H4 (cell line): ENCODE data around the gene CAPNS2. TPM values are rescaled to one million over a fixed set of nuclear protein-coding genes. Genes with fewer than 3 reads are reported as not detected.
A peak's percentile ranks its signal among the peaks of the same experiment; 100 is the strongest.

Source experiments
- DNase-seq: peaks from one replicate; pipeline ENCODE4 v3.0.0-alpha.2; 2015; ENCODE audit warnings: low spot score
- total RNA-seq: library from RNA; depleted of rRNA; stranded (reverse); fragments of >200 nt; shearing (Covaris generic); gene quantifications from 2 replicates; pipeline ENCODE4 v1.2.3, GENCODE V29; 2014; rRNA removed

The CAPNS2 gene
- total RNA-seq = not detected in 2 replicates

DNA sequence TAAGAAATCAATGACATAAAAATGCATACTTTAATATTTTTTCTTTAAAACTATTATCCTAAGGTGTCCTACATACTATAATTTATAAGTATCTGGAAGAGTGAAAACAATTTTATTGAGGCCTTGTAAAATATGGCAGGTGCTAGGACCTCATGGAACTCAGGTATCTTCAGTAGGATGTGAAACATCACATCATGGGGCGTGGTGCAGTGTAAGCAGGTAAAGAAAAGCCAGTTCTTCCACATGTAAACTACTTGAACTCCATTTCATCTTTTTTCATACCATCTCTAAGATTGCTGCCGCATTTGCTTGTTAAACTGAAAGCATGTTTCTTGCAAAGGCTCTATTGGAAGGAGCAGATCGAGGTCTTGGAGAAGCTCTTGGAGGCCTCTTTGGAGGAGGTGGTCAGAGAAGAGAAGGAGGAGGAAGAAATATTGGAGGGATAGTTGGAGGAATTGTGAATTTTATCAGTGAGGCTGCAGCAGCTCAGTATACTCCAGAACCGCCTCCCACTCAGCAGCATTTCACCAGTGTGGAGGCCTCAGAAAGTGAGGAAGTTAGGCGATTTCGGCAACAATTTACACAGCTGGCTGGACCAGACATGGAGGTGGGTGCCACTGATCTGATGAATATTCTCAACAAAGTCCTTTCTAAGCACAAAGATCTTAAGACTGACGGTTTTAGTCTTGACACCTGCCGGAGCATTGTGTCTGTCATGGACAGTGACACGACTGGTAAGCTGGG, at the start of gene CAPNS2:
Gene CAPNS2 (plus strand): TSS at position 253 of the 744 bp plus-strand sequence. CDS start 73 bp downstream, at position 326.
- no peak for DNase-seq

DNA sequence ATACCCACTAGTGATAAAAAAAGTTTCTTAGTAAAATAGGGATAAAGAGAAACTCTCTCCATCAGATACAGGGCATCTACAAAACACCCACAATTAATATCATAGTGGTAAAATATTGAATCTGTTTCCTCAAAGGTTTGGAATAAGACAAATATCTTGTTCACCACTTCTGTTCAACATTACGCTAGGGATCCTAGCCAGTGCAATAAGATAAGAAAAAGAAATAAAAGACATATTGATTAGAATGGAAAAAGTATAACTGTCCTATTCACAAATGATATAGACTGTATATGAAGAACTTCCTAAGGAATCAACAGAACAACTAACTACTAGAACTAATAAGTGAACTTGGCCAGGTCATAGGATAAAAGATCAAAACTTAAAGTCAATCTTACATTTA, 44.7 kb upstream of the CAPNS2 start:
- no peak for DNase-seq

DNA sequence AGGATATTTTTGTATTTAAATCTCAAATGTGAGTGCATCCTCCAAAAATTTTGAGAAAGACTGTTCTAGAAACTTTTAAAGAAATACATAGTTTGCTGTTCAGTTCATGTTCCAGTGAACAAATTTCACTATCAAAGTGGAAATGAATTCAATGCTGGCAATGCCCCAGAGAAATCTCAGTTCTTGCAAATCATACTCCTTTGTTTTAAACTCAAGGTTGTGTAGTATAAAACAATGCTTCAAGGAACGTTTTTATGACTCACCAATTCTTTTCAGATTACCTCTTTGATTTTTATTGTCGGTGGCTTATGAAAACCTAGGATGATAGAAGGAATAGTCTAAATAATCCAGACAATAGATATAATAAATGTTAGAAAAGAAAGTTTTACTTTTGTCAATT, 40.0 kb upstream of the CAPNS2 start:
- DNase-seq = no peak

GRCh38 chr16:55527885-55528284, 38.6 kb upstream of the CAPNS2 start:
- no peak for DNase-seq

DNA sequence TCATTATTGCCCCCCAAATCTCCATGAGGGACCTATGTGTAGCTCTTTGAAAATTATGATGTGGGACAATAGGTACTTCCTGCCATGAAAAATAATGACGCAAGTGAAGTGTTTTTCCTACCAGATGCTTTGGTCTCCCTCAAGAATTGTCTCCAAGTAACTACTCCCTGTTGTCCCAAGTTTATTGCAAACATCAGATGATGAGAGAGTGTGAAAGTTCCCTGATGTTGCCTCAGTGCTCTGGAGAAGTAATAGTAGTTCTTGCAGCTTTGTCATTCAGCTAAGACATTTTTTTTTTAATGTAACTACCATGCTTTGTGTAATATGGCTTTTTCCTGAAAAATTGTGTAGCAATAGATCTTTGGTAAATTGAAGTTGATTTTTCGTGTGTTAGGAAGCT, 37.5 kb upstream of the CAPNS2 start:
- DNase-seq = no peak

DNA sequence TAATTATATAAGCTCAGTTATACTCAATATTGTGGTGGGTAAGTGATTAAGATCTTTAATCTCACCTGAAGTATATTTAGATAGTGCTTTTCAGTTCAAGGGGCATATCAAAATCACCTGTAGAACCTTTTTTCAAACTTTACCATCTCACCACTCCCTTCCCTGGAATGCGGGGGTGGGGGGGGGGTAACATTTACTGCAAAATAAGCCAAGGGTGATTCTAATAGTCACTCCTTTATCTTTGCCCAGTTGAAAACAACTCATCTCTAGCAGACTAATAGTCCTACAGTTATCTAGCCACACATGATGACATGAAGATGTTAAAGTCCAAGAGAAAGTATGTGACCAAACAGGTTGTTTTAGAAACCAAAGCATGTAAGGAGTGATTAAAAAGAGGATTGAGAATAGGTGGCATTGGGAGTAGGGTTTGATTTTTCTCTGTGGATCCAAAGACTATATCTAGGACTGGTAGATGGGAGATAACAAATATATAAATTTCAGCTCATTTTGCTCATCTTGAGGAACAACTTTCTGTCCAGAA, 36.1 kb upstream of the CAPNS2 start:
- DNase-seq = no peak

DNA sequence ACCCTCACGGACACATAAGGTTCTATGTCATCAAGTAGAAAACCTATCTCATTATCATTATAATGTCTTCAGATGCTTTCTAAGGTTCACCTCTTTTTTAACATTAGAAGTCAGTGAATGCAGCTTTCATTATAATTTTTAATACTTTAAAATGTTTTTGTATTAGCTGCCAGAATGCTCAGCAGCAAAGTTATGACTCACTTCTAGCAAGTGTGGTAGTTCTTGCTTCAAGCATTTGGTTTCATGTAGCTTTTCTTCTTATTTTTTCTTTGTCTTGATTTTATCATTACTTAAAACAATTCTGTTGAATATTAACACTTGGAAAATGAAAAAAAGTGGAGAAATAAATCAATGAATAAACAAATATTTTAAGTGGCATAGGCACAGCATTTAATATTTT, 34.3 kb upstream of the CAPNS2 start:
- DNase-seq = no peak

DNA sequence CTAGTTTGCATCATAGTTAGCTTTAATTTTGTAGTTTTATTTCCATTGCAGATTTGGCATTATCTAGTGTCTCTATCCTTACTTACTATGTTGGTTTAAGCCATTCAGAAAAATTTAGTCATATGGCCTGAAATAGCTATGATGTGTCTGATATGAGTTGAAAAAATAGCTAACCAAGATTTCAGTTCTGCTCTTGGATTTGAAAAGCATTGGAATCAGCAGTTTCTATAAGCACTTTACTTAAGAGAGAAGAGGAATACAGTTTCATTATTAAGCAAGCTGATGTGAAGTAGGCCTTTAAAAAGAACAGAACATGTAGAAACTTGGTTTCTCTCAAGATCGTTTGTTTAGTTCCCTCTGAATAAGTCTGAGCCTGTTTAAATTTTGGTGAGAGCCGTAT, 31.7 kb upstream of the CAPNS2 start:
- DNase-seq = no peak

DNA sequence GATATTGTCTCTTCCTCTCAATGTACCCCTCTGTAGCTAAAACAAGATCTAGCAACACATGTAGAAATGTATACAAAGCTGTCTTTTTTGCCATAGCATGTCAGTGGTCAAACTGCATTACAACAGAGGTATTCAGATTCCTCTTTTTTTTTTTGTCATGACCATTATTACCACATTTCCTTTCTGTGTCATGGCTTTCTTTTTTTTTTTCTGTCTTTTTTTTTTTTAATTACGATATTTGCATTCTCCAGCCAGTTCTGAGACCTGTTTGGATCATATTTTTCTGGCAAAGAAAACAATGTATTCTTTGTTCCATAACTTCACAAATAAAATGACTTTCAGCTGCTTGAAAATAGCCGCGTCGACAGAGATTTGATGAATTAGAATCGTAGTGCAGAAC, 27.4 kb upstream of the CAPNS2 start:
- DNase-seq = no peak

DNA sequence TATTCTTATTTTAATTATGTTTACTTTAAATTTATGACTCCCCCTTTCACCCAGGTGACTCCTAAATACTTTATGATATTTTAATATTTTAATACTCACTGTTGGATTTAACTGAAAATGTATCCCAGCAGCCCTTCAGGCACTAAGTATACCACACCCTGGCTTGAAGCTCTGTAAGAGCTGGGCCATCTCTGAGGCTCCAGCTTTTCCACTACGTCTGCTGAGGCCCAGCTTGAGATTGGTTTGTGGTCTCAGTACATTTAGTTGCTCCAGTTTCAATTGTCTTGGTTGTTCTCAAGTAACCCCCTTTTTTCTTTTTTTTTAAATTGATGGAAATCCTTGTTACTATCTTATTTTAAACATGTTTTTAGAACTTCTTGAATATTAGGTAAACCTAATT, 27.0 kb upstream of the CAPNS2 start:
- DNase-seq = no peak

DNA sequence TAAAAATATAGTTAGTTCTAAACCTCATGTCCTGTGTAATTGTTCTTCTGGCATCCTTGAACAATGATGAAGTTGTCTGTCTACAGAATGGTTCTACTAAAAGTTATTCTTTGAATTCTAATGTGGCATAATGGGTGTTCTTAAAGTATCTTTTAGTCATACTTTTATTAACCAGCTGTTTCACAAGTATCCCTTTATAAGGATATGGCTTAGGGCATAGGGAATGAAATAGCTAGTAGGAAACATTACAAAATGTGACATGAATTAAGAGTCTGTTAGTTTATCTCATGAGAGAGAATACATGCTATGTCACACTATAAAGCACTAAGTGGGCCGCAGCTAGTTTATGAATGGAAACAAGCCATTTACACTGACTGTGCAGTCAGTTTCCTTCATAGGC, 26.3 kb upstream of the CAPNS2 start:
- no peak for DNase-seq

GRCh38 chr16:55542459-55543082, 23.9 kb upstream of the CAPNS2 start:
- peak; percentile 11 for DNase-seq

DNA sequence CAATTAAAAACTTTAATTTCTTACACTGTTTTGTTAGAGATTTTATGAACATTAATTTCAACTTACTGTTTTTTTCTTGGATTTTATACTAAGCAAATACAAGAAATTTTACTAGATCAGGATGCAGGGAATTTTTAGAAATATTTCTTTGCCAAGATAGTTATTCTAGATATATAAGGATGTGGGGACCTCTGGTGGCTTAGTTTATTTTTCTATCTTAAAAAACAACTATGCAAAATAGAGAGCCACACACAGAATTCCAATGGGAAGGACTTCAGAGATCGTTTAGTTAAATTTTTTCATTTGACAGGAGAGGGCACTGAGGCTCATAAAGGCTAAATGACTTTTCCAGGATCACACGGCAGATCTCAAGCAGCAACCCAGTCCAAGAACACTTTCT, 23.0 kb upstream of the CAPNS2 start:
- DNase-seq = peak; percentile 4

DNA sequence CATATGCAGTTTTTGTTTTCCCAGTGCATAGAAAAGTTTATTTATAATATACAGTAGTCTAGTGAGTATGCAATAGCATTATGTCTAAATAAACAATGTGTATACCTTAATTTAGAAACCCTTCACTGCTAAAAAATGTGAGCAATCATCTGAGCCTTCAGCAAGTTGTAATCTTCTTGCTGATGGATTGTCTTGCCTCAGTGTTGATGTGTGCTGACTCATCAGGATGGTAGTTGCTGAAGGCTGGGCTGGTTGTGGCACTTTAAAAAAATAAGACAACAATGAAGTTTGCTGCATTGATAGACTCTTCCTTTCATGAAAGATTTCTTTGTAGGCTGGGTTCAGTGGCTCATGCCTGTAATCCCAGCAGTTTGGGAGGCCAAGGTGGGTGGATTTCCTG, 13.9 kb upstream of the CAPNS2 start:
- no peak for DNase-seq

GRCh38 chr16:55555436-55555835, 11.0 kb upstream of the CAPNS2 start:
- no peak for DNase-seq

DNA sequence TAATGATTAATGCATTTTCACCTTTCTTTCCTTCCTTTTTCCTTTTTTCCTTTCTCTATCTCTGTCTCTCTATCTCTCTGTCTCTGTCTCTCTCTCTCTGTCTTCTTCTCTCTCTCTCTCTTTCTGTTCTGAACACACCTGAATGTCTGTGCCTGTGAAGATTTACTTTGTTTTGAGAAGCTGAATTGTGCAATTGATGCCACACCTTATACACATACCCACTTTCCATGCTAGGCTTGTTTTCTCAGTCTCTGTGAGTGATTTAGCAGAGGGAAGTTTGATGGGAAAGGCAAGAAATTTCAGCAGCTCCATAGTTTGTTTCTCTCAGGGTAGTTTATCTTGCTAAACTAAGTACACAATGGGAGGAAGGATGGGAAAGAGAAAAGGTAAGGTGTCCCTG, 9.3 kb upstream of the CAPNS2 start:
- DNase-seq = no peak

DNA sequence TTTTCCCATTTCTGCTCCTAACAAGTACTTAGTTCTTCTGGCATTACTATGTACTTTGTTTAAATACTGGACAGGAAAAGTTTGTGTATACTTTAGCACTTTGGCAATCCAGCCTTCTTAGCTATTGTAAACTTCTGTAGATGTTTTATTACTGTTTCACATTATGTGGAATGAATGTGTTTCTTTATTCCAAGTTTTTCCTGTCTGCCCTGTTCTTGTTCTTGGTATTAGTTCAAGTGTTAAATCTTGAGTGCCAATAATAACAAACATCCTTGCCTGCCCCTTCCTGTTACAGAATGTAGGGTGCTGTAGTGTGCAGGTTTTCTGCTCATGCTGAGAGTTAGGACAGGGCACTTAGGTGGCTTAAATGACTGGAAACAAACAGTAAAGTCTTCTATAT, 7.3 kb upstream of the CAPNS2 start:
- peak; percentile 47 for DNase-seq

- DNase-seq = no peak
Observed at GRCh38 chr16:55559933-55560516, 6.5 kb upstream of the CAPNS2 start.

- no peak for DNase-seq
Observed at GRCh38 chr16:55561319-55561848, 5.1 kb upstream of the CAPNS2 start.

DNA sequence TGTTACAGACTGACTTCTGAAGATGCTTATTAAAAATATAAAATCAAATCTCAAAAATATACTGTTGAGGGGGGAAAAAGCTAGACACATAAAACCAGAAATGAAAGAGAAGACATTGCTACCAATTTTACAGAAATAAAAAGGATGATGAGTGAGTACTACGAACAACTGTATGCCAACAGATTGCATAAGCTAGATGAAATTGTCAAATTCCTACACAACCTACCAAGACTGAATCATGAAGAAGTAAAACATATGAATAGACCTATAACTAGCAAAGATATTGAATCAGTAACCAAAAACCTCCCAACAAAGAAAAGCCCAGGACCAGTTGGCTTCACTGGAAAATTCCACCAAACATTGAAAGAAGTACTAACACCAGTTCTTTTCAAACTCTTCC, 3.5 kb upstream of the CAPNS2 start:
- DNase-seq = no peak

- DNase-seq = no peak
Observed at GRCh38 chr16:55563797-55564196, 2.7 kb upstream of the CAPNS2 start.

DNA sequence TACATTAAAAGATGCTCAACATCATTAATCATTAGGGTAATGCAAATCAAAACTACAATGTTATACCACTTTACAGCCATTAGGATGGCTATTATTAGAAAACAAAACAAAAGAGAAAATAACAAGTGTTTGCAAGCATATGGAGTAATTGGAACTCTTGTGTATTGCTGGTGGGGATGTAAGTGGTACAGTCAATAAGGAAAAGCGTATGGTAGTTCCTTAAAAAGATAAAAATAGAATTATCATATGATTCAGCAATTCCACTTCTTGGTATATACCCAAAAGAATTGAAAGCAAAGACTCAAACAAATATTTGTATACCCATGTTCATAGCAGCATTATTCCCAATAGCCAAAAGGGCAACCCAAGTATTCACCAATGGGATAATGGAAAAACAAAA, 1.4 kb upstream of the CAPNS2 start:
- no peak for DNase-seq

- DNase-seq = no peak
Observed at GRCh38 chr16:55567382-55567781, 898 bp downstream of the CAPNS2 start.
